ENCODE results near the gene ERAS.

GRCh38 chrX:48839686-48840085 lies 13.4 kb downstream of the ERAS start:
- TF ChIP-seq EZH2phosphoT487 (IDR thresholded peaks at IDR 0.05; ENCODE audit: borderline replicate concordance) = no peak
- TF ChIP-seq, protein P1, sequence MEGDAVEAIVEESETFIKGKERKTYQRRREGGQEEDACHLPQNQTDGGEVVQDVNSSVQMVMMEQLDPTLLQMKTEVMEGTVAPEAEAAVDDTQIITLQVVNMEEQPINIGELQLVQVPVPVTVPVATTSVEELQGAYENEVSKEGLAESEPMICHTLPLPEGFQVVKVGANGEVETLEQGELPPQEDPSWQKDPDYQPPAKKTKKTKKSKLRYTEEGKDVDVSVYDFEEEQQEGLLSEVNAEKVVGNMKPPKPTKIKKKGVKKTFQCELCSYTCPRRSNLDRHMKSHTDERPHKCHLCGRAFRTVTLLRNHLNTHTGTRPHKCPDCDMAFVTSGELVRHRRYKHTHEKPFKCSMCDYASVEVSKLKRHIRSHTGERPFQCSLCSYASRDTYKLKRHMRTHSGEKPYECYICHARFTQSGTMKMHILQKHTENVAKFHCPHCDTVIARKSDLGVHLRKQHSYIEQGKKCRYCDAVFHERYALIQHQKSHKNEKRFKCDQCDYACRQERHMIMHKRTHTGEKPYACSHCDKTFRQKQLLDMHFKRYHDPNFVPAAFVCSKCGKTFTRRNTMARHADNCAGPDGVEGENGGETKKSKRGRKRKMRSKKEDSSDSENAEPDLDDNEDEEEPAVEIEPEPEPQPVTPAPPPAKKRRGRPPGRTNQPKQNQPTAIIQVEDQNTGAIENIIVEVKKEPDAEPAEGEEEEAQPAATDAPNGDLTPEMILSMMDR (conservative IDR thresholded peaks at IDR 0.05; ENCODE audit: low read length) = no peak

Data from Loucy (cell line).